Uterus (tissue), 2 donors: ENCODE measurements around the gene PABPN1L.
"Not testable (repeated sequence)": the region's sequence is repeated elsewhere in the genome, so short reads cannot be mapped to it uniquely, and the experiment has no call there.

Source experiments
- CTCF ChIP-seq, 4 experiments: fragments of 200-600 bp in 2 of 4; fragments of 450-650 bp in 2 of 4; sonication (generic) in 2 of 4; IDR thresholded peaks; one replicate each; pipeline ENCODE4 v1.5.1; 2016 to 2019; ENCODE audit warnings: antibody characterized with exemption in 4 of 4, mild to moderate bottlenecking in 2 of 4, moderate library complexity in 1 of 4
- POLR2A ChIP-seq, 2 donors: fragments of 450-650 bp; IDR thresholded peaks; one replicate each; pipeline ENCODE4 v1.6.1; 2016; ENCODE audit warnings: antibody characterized with exemption in 2 of 2, mild to moderate bottlenecking in 1 of 2, moderate library complexity in 1 of 2

GRCh38 chr16:88894266-88894665 is 27.8 kb upstream of the PABPN1L start:
- TF ChIP-seq POLR2A, CTCF (IDR thresholded peaks at IDR 0.05): not testable (repeated sequence)
